HL-60 (cell line): Measurements from ENCODE around the gene MKI67.

Experiments
- TF ChIP-seq, protein P1 (sequence below): IDR thresholded peaks from one replicate; pipeline ENCODE4 v1.5.1; 2011; ENCODE audit warnings: low read length, control low read depth, inconsistent platforms; ENCODE audit not compliant: insufficient read depth
- TF ChIP-seq, protein P2 (sequence below): IDR thresholded peaks from 2 replicates; pipeline ENCODE4 v1.6.1; 2012; ENCODE audit warnings: low read depth; ENCODE audit not compliant: insufficient replicate concordance

DNA sequence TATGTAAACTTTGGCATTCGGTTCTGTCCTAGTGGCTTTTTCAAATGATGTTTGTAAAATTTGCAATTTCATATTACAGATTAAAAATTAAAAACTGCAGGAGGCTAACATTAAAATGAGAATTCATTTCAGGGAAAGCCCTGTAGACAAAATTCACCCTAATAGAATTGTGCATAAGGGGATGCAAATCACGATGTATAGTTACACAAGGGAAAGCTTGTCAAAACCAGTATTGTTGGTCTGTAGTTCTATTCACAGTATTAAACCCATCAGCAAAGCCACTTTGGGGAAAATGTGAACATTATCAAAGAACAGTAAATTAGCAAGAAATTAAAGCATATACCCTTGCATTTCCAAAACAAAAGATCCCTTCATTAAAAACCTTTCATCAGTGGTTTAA is 39.9 kb upstream of the MKI67 start:
- TF ChIP-seq, protein P1, sequence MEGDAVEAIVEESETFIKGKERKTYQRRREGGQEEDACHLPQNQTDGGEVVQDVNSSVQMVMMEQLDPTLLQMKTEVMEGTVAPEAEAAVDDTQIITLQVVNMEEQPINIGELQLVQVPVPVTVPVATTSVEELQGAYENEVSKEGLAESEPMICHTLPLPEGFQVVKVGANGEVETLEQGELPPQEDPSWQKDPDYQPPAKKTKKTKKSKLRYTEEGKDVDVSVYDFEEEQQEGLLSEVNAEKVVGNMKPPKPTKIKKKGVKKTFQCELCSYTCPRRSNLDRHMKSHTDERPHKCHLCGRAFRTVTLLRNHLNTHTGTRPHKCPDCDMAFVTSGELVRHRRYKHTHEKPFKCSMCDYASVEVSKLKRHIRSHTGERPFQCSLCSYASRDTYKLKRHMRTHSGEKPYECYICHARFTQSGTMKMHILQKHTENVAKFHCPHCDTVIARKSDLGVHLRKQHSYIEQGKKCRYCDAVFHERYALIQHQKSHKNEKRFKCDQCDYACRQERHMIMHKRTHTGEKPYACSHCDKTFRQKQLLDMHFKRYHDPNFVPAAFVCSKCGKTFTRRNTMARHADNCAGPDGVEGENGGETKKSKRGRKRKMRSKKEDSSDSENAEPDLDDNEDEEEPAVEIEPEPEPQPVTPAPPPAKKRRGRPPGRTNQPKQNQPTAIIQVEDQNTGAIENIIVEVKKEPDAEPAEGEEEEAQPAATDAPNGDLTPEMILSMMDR = no peak
- TF ChIP-seq, protein P2, sequence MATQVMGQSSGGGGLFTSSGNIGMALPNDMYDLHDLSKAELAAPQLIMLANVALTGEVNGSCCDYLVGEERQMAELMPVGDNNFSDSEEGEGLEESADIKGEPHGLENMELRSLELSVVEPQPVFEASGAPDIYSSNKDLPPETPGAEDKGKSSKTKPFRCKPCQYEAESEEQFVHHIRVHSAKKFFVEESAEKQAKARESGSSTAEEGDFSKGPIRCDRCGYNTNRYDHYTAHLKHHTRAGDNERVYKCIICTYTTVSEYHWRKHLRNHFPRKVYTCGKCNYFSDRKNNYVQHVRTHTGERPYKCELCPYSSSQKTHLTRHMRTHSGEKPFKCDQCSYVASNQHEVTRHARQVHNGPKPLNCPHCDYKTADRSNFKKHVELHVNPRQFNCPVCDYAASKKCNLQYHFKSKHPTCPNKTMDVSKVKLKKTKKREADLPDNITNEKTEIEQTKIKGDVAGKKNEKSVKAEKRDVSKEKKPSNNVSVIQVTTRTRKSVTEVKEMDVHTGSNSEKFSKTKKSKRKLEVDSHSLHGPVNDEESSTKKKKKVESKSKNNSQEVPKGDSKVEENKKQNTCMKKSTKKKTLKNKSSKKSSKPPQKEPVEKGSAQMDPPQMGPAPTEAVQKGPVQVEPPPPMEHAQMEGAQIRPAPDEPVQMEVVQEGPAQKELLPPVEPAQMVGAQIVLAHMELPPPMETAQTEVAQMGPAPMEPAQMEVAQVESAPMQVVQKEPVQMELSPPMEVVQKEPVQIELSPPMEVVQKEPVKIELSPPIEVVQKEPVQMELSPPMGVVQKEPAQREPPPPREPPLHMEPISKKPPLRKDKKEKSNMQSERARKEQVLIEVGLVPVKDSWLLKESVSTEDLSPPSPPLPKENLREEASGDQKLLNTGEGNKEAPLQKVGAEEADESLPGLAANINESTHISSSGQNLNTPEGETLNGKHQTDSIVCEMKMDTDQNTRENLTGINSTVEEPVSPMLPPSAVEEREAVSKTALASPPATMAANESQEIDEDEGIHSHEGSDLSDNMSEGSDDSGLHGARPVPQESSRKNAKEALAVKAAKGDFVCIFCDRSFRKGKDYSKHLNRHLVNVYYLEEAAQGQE = no peak
